ENCODE measurements around the gene CNTNAP5. TPM values are rescaled to one million over a fixed set of nuclear protein-coding genes. Genes with fewer than 3 reads are reported as not detected.

Gene CNTNAP5
- total RNA-seq, 1 experiment from 2014 or later, result not detected

DNA sequence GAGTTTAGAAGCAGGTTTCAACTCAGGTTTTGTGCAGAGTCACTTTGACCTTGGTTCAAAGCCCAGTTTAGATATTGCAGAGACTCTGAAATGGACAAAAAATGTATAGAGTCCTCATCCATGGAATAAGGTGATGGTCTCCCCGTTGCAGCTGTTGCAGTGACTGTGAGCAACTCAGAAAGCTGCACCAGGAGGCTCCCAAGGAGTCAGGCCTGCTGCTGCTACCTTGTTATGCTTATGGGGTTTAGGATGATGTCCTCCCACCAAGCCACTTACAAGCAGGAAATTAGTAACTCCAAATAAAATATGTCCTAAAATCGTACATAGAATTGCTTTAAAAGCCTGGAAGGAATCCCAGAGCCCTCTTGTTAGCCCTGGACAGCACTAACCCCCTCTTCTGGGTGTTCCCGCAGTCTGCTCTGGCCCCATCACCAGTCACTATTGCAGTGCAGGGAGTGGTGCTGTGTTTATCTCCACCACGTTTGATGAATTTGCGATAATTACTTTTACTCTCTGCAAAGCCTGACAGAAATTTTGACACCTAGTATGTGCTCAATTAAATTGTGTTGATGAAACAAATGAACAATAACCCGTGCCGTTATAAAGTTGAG, 189.0 kb downstream of the CNTNAP5 start:
- no peak for DNase-seq (ENCODE audit: unreplicated experiment)
- intact Hi-C loops (cut with micrococcal nuclease), result no loop called here

DNA sequence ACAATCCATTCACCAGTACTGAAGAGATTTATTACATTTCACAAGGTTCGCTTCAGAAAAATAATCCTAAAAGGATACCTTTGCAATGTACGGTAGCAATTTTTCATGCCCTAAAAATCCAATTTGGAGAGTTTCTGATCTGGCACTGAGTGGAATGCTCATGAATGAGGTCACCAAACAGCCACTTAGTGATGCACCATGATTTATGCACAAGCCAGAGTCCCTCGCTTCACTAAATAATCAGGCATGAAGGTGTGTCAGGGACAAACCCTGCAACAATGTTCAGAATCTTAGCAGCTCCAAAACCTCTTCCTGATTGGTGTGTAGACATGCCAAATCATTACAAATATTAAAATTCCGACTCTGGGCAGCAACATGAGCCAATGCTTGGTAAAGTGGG, 221.1 kb downstream of the CNTNAP5 start:
- H3K4me1 Mint-ChIP-seq (ENCODE audit: insufficient read depth, unreplicated experiment), result peaks cover 23% of the 10 kb centered on the region
- TF ChIP-seq CTCF (IDR thresholded peaks at IDR 0.05; ENCODE audit: unreplicated experiment), result no peak
- H3K9me3 Mint-ChIP-seq (ENCODE audit: unreplicated experiment), result no peaks in the 10 kb centered on the region
- BruUV-seq (replicated peaks), result no TSS peak
- intact Hi-C loops (cut with micrococcal nuclease), result no loop called here
- no peak for DNase-seq (ENCODE audit: unreplicated experiment)
- H3K36me3 Mint-ChIP-seq (ENCODE audit: insufficient read depth, unreplicated experiment), result no peaks in the 10 kb centered on the region
- ChIA-PET POLR2A (no interaction called here), CTCF (interaction anchor here (1.7 kb wide), 1 partner anchor 32 kb away, joined by 3 read pairs; no protein-coding TSS in a partner anchor)
- no peak overlapping the region for H3K27ac Mint-ChIP-seq (ENCODE audit: low read depth, unreplicated experiment)
- H3K27me3 Mint-ChIP-seq (ENCODE audit: insufficient read depth, unreplicated experiment), result no peaks in the 10 kb centered on the region
- no peak overlapping the region for H3K4me3 Mint-ChIP-seq (ENCODE audit: unreplicated experiment)

More for the DNA sequence above, 189.0 kb downstream of the CNTNAP5 start:
- no peaks in the 10 kb centered on the region for H3K27me3 Mint-ChIP-seq (ENCODE audit: insufficient read depth, unreplicated experiment)
- CTCF ChIA-PET, result no interaction called here
- no TSS peak for BruUV-seq (replicated peaks)
- no peak for TF ChIP-seq CTCF (IDR thresholded peaks at IDR 0.05; ENCODE audit: unreplicated experiment)
- H3K27ac Mint-ChIP-seq (ENCODE audit: low read depth, unreplicated experiment), result no peak overlapping the region
- H3K4me1 Mint-ChIP-seq (ENCODE audit: insufficient read depth, unreplicated experiment), result no peaks in the 10 kb centered on the region
- peaks cover 4% of the 10 kb centered on the region for H3K9me3 Mint-ChIP-seq (ENCODE audit: unreplicated experiment)
- POLR2A ChIA-PET, result interaction anchor here (0.7 kb wide), 1 partner anchor 152 kb away, joined by 4 read pairs; no protein-coding TSS in a partner anchor
- peaks cover 6% of the 10 kb centered on the region for H3K36me3 Mint-ChIP-seq (ENCODE audit: insufficient read depth, unreplicated experiment)
- H3K4me3 Mint-ChIP-seq (ENCODE audit: unreplicated experiment), result no peak overlapping the region

GRCh38 chr2:124248386-124248785, 223.3 kb downstream of the CNTNAP5 start:
- H3K36me3 Mint-ChIP-seq (ENCODE audit: insufficient read depth, unreplicated experiment), result no peaks in the 10 kb centered on the region
- TF ChIP-seq CTCF (IDR thresholded peaks at IDR 0.05; ENCODE audit: unreplicated experiment), result no peak
- BruUV-seq (replicated peaks), result no TSS peak
- H3K4me3 Mint-ChIP-seq (ENCODE audit: unreplicated experiment), result no peak overlapping the region
- intact Hi-C loops (cut with micrococcal nuclease), result no loop called here
- H3K27me3 Mint-ChIP-seq (ENCODE audit: insufficient read depth, unreplicated experiment), result no peaks in the 10 kb centered on the region
- POLR2A ChIA-PET, result no interaction called here
- no peak overlapping the region for H3K27ac Mint-ChIP-seq (ENCODE audit: low read depth, unreplicated experiment)
- CTCF ChIA-PET, result no interaction called here
- DNase-seq (ENCODE audit: unreplicated experiment), result no peak
- H3K4me1 Mint-ChIP-seq (ENCODE audit: insufficient read depth, unreplicated experiment), result peaks cover 28% of the 10 kb centered on the region
- H3K9me3 Mint-ChIP-seq (ENCODE audit: unreplicated experiment), result no peaks in the 10 kb centered on the region

- no peak for TF ChIP-seq CTCF (IDR thresholded peaks at IDR 0.05; ENCODE audit: unreplicated experiment)
- CTCF ChIA-PET, result no interaction called here
- Mint-ChIP-seq H3K9me3 (ENCODE audit: unreplicated experiment) (no peaks in the 10 kb centered on the region), H3K27ac (ENCODE audit: low read depth, unreplicated experiment) (peak overlapping the region; percentile 73), H3K36me3 (ENCODE audit: insufficient read depth, unreplicated experiment) (no peaks in the 10 kb centered on the region), H3K4me1 (ENCODE audit: insufficient read depth, unreplicated experiment) (peaks cover 33% of the 10 kb centered on the region), H3K27me3 (ENCODE audit: insufficient read depth, unreplicated experiment) (no peaks in the 10 kb centered on the region), H3K4me3 (ENCODE audit: unreplicated experiment) (no peak overlapping the region)
- no peak for DNase-seq (ENCODE audit: unreplicated experiment)
- intact Hi-C loops (cut with micrococcal nuclease), result loop anchor here (10.0 kb wide), 1 partner anchor 136 kb away; no protein-coding TSS in a partner anchor
- POLR2A ChIA-PET, result interaction anchor here (0.7 kb wide), 1 partner anchor 1412 kb away, joined by 3 read pairs; no protein-coding TSS in a partner anchor
- no TSS peak for BruUV-seq (replicated peaks)
Observed at GRCh38 chr2:124250433-124250832, 225.3 kb downstream of the CNTNAP5 start.
